HFFc6 (cell line): ENCODE data around the gene SARNP. TPM values are rescaled to one million over a fixed set of nuclear protein-coding genes. Genes with fewer than 3 reads are reported as not detected.

Experiments used
- DNase-seq: peaks from one replicate; pipeline ENCODE4 v3.0.0-alpha.2; 2018
- H3K27ac Mint-ChIP-seq: 2 replicates; pipeline ENCODE4 v1.8.0; 2020; ENCODE audit warnings: mild to moderate bottlenecking, mixed read lengths
- H3K27me3 Mint-ChIP-seq: 2 replicates; pipeline ENCODE4 v1.8.0; 2021; ENCODE audit warnings: mild to moderate bottlenecking, moderate library complexity, mixed read lengths; ENCODE audit not compliant: insufficient read depth
- H3K36me3 Mint-ChIP-seq: 2 replicates; pipeline ENCODE4 v1.8.0; 2021; ENCODE audit warnings: low read depth, mixed read lengths
- H3K4me1 Mint-ChIP-seq: 2 replicates; pipeline ENCODE4 v1.8.0; 2020; ENCODE audit warnings: low read depth, mixed read lengths
- H3K4me3 Mint-ChIP-seq: 2 replicates; pipeline ENCODE4 v1.8.0; 2020; ENCODE audit warnings: mild to moderate bottlenecking, moderate library complexity, mixed read lengths
- H3K9me3 Mint-ChIP-seq: 2 replicates; pipeline ENCODE4 v1.8.0; 2020; ENCODE audit warnings: mild to moderate bottlenecking, mixed read lengths
- CTCF ChIP-seq: fragments of 200-600 bp; sonication (generic); IDR thresholded peaks from 2 replicates; pipeline ENCODE4 v1.5.0; 2021; ENCODE audit warnings: antibody characterized with exemption, mild to moderate bottlenecking
- total RNA-seq, 6 experiments: library from RNA; stranded (reverse); fragmentation: NEBNext Ultra II Directional; extraction: Animal tissue kit (Norgen Biotek cat#: 25700); gene quantifications; 2 replicates in 1 of 6; 3 replicates in 5 of 6; pipeline ENCODE4 v1.2.3, GENCODE V29; 2021

The SARNP gene
- total RNA-seq, 6 experiments from 2014 or later = 68.9 to 85.5 (median 78.4) TPM

- Mint-ChIP-seq H3K36me3 (peaks cover 26% of the 10 kb centered on the region), H3K27me3 (peaks cover 5% of the 10 kb centered on the region), H3K9me3 (no peaks in the 10 kb centered on the region), H3K4me3 (peak overlapping the region; percentile 95; the same call in 1 of the 2 replicates), H3K27ac (peak overlapping the region; percentile 4; the same call in 1 of the 2 replicates), H3K4me1 (peaks cover 50% of the 10 kb centered on the region)
- TF ChIP-seq CTCF = no peak
- DNase-seq = no peak
Observed at GRCh38 chr12:55827806-55828205, 10.3 kb upstream of the SARNP start.

GRCh38 chr12:55824726-55825125 lies 7.2 kb upstream of the SARNP start:
- Mint-ChIP-seq H3K36me3 (peaks cover 38% of the 10 kb centered on the region), H3K27me3 (no peaks in the 10 kb centered on the region; the same call in 1 of the 2 replicates), H3K4me1 (peaks cover 30% of the 10 kb centered on the region), H3K9me3 (no peaks in the 10 kb centered on the region), H3K27ac (peak overlapping the region; percentile 64; the same call in 1 of the 2 replicates), H3K4me3 (no peak overlapping the region)
- TF ChIP-seq CTCF = no peak
- no peak for DNase-seq

GRCh38 chr12:55823419-55823818 lies 5.9 kb upstream of the SARNP start:
- H3K4me3 Mint-ChIP-seq = no peak overlapping the region
- peaks cover 44% of the 10 kb centered on the region for H3K36me3 Mint-ChIP-seq
- no peak for TF ChIP-seq CTCF
- peaks cover 40% of the 10 kb centered on the region for H3K4me1 Mint-ChIP-seq
- peak overlapping the region; percentile 64 for H3K27ac Mint-ChIP-seq
- H3K9me3 Mint-ChIP-seq = no peaks in the 10 kb centered on the region
- no peak for DNase-seq
- H3K27me3 Mint-ChIP-seq = no peaks in the 10 kb centered on the region; the same call in 1 of the 2 replicates

- H3K36me3 Mint-ChIP-seq = peaks cover 32% of the 10 kb centered on the region
- no peaks in the 10 kb centered on the region for H3K9me3 Mint-ChIP-seq
- peaks cover 30% of the 10 kb centered on the region for H3K4me1 Mint-ChIP-seq
- peak overlapping the region; percentile 56; the same call in 1 of the 2 replicates for H3K27ac Mint-ChIP-seq
- no peak overlapping the region; the same call in 1 of the 2 replicates for H3K4me3 Mint-ChIP-seq
- H3K27me3 Mint-ChIP-seq = no peaks in the 10 kb centered on the region; the same call in 1 of the 2 replicates
- no peak for DNase-seq
- peak; percentile 63 for TF ChIP-seq CTCF
Observed at GRCh38 chr12:55822228-55822627, 4.7 kb upstream of the SARNP start.

GRCh38 chr12:55820679-55821078 lies 3.2 kb upstream of the SARNP start:
- peaks cover 30% of the 10 kb centered on the region for H3K4me1 Mint-ChIP-seq

More at GRCh38 chr12:55820679-55821078, 3.2 kb upstream of the SARNP start:
- Mint-ChIP-seq H3K9me3 (no peaks in the 10 kb centered on the region), H3K27ac (no peak overlapping the region), H3K36me3 (peaks cover 25% of the 10 kb centered on the region), H3K4me3 (no peak overlapping the region), H3K27me3 (no peaks in the 10 kb centered on the region; the same call in 1 of the 2 replicates)
- TF ChIP-seq CTCF = peak; percentile 64
- no peak for DNase-seq
